CD4-positive, alpha-beta T cell (primary cell): ENCODE results near the gene PCDH8. TPM values are rescaled to one million over a fixed set of nuclear protein-coding genes. Genes with fewer than 3 reads are reported as not detected.

Experiments used
- ATAC-seq: fragments of 200-7000 bp; cut with Tn5 transposase; one replicate; pipeline ENCODE4 v1.10.0; 2022; ENCODE audit warnings: mild to moderate bottlenecking; ENCODE audit not compliant: poor library complexity
- CTCF ChIA-PET: fragments of 350-600 bp; sonication (Branson Sonifier 250); formaldehyde crosslinking; loops from one replicate; lab custom pipeline; 2021; ENCODE audit warnings: antibody characterized with exemption, inconsistent platforms; lab: Charles Lee
- POLR2A ChIA-PET: fragments of 350-600 bp; sonication (Branson Sonifier 250); formaldehyde crosslinking; loops from one replicate; lab custom pipeline; 2021; ENCODE audit warnings: antibody characterized with exemption, inconsistent platforms; lab: Charles Lee
- DNase-seq, 14 experiments: peaks; one replicate each; pipeline ENCODE4 v3.0.0-alpha.2; 2013 to 2020; ENCODE audit warnings: mixed read lengths in 2 of 14
- H3K27ac ChIP-seq, 2 donors: one replicate each; pipeline versions ENCODE4 v1.5.1 to v1.7.0; 2013; ENCODE audit warnings: low read length in 2 of 2, low read depth in 1 of 2, mild to moderate bottlenecking in 1 of 2
- H3K27me3 ChIP-seq, 2 experiments: 1 replicate in 1 of 2; 2 replicates in 1 of 2; pipeline versions ENCODE4 v1.6.1 to v1.7.0; 2013; ENCODE audit warnings: low read length in 2 of 2, control low read depth in 1 of 2, mild to moderate bottlenecking in 1 of 2, moderate library complexity in 1 of 2; ENCODE audit not compliant: insufficient read depth in 2 of 2, control insufficient read depth in 1 of 2
- H3K36me3 ChIP-seq: one replicate; pipeline ENCODE4 v1.6.1; 2013; ENCODE audit warnings: low read length, control low read depth; ENCODE audit not compliant: insufficient read depth
- H3K4me1 ChIP-seq: one replicate; pipeline ENCODE4 v1.6.1; 2013; ENCODE audit warnings: low read length, control low read depth; ENCODE audit not compliant: insufficient read depth
- H3K4me3 ChIP-seq: one replicate; pipeline ENCODE4 v1.5.1; 2013; ENCODE audit warnings: mild to moderate bottlenecking, low read length, moderate library complexity
- H3K9me3 ChIP-seq, 2 experiments: 1 replicate in 1 of 2; 2 replicates in 1 of 2; pipeline versions ENCODE4 v1.6.1 to v1.7.0; 2013; ENCODE audit warnings: low read length in 2 of 2, mild to moderate bottlenecking in 2 of 2, control low read depth in 1 of 2, moderate library complexity in 1 of 2; ENCODE audit not compliant: control insufficient read depth in 1 of 2, insufficient read depth in 1 of 2
- H3K27ac Mint-ChIP-seq: one replicate; pipeline ENCODE4 v1.8.0; 2020; ENCODE audit warnings: mixed read lengths
- H3K27me3 Mint-ChIP-seq: one replicate; pipeline ENCODE4 v1.8.0; 2021; ENCODE audit warnings: mixed read lengths
- H3K36me3 Mint-ChIP-seq: one replicate; pipeline ENCODE4 v1.8.0; 2021; ENCODE audit warnings: low read depth, mixed read lengths
- H3K4me1 Mint-ChIP-seq: one replicate; pipeline ENCODE4 v1.8.0; 2021; ENCODE audit warnings: low read depth, mixed read lengths
- H3K4me3 Mint-ChIP-seq: one replicate; pipeline ENCODE4 v1.8.0; 2020; ENCODE audit warnings: mild to moderate bottlenecking, mixed read lengths
- H3K9me3 Mint-ChIP-seq: one replicate; pipeline ENCODE4 v1.8.0; 2020; ENCODE audit warnings: mixed read lengths
- intact Hi-C, 2 experiments: fragments of 100-400 bp; cut with DNase I in 1 of 2; cut with micrococcal nuclease in 1 of 2; formaldehyde crosslinking; loops; one replicate each; pipeline versions ENCODE4 v1.15.1 to v1.9.0; 2023 to 2025; cut with DNase I, micrococcal nuclease
- total RNA-seq, 174 experiments: library from RNA in 2 of 174; stranded (reverse) in 2 of 174; gene quantifications; one replicate each; pipeline ENCODE4 v1.2.3 and lab custom pipeline; 2021 to 2026
- TF ChIP-seq, protein P1 (sequence below): fragments of 200-600 bp; IDR thresholded peaks from one replicate; pipeline ENCODE4 v1.8.0; 2022; ENCODE audit warnings: antibody characterized with exemption, mild to moderate bottlenecking

The PCDH8 gene
- total RNA-seq, 2 experiments from 2014 or later, result not detected

- peaks cover 4% of the 10 kb centered on the region for H3K4me1 Mint-ChIP-seq
- no peaks in the 10 kb centered on the region for H3K27me3 ChIP-seq
- CTCF ChIA-PET, result no interaction called here
- peaks cover 9% of the 10 kb centered on the region for H3K27me3 Mint-ChIP-seq
- no peak for ATAC-seq
- no peaks in the 10 kb centered on the region for H3K4me1 ChIP-seq
- intact Hi-C loops, result no loop called here
- H3K9me3 Mint-ChIP-seq, result no peaks in the 10 kb centered on the region
- H3K36me3 ChIP-seq, result no peaks in the 10 kb centered on the region
- H3K27ac Mint-ChIP-seq, result no peak overlapping the region
- no peak overlapping the region for H3K4me3 Mint-ChIP-seq
- H3K9me3 ChIP-seq, result peaks cover 0 to 7% of the 10 kb centered on the region in 2 experiments
- TF ChIP-seq, protein P1, sequence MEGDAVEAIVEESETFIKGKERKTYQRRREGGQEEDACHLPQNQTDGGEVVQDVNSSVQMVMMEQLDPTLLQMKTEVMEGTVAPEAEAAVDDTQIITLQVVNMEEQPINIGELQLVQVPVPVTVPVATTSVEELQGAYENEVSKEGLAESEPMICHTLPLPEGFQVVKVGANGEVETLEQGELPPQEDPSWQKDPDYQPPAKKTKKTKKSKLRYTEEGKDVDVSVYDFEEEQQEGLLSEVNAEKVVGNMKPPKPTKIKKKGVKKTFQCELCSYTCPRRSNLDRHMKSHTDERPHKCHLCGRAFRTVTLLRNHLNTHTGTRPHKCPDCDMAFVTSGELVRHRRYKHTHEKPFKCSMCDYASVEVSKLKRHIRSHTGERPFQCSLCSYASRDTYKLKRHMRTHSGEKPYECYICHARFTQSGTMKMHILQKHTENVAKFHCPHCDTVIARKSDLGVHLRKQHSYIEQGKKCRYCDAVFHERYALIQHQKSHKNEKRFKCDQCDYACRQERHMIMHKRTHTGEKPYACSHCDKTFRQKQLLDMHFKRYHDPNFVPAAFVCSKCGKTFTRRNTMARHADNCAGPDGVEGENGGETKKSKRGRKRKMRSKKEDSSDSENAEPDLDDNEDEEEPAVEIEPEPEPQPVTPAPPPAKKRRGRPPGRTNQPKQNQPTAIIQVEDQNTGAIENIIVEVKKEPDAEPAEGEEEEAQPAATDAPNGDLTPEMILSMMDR, result no peak
- H3K4me3 ChIP-seq, result no peak overlapping the region
- no peak for DNase-seq
- H3K27ac ChIP-seq, result no peak overlapping the region
- POLR2A ChIA-PET, result no interaction called here
- no peaks in the 10 kb centered on the region for H3K36me3 Mint-ChIP-seq
Observed at GRCh38 chr13:52811841-52812240, 36.6 kb downstream of the PCDH8 start.

DNA sequence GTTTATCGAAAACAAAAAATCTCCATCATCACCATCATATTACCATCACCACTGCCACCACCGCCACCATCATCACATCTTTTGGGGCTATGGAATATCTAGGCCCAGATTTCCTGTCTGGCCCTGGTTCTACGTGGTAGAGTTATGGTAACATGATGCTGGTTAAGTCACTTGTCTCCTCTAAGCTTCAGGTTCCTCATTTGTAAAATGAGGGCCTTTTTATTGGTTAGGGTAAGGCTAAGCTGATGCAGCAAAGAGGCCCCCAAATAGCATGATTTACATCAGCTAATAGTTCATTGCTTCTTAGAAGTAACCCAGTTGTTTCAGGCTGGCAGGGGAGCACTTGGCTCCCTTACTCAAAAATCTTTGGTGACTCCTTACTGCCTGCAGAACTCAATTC is 37.9 kb downstream of the PCDH8 start:
- TF ChIP-seq, protein P1, result no peak
- H3K4me3 ChIP-seq, result no peak overlapping the region
- no peaks in the 10 kb centered on the region for H3K36me3 Mint-ChIP-seq
- intact Hi-C loops, result no loop called here
- CTCF ChIA-PET, result no interaction called here
- H3K4me1 ChIP-seq, result no peaks in the 10 kb centered on the region
- no peak overlapping the region for H3K27ac ChIP-seq
- H3K4me3 Mint-ChIP-seq, result no peak overlapping the region
- no peaks in the 10 kb centered on the region for H3K36me3 ChIP-seq
- POLR2A ChIA-PET, result no interaction called here
- H3K9me3 Mint-ChIP-seq, result no peaks in the 10 kb centered on the region
- peaks cover 0 to 6% of the 10 kb centered on the region in 2 experiments for H3K9me3 ChIP-seq
- H3K27me3 Mint-ChIP-seq, result peaks cover 21% of the 10 kb centered on the region
- H3K27me3 ChIP-seq, result peaks cover 0 to 6% of the 10 kb centered on the region in 2 experiments
- no peak for DNase-seq
- H3K27ac Mint-ChIP-seq, result no peak overlapping the region
- ATAC-seq, result no peak
- H3K4me1 Mint-ChIP-seq, result peaks cover 4% of the 10 kb centered on the region

DNA sequence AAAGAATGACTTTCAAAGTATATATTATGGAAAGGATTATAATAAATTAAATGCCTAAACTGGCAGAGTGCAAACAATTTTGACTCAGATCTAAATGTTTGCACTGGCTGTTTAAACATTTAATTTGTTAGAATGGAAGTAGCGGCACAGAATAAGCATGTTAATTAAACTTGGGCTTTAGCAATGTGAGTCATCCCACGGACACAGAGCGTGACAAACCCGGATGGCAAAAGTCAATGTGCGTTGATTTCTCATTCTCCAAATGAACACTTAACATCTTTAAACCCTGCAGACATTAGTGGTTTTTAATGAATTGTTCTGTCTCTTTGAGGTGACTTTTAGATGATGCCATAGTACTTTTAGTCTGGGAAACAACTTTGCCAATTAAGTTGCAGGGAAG is 38.4 kb downstream of the PCDH8 start:
- Mint-ChIP-seq H3K27me3 (peaks cover 26% of the 10 kb centered on the region), H3K4me1 (peaks cover 4% of the 10 kb centered on the region), H3K27ac (no peak overlapping the region), H3K9me3 (no peaks in the 10 kb centered on the region), H3K4me3 (no peak overlapping the region), H3K36me3 (no peaks in the 10 kb centered on the region)
- Histone ChIP-seq H3K4me1 (no peaks in the 10 kb centered on the region), H3K9me3 (peaks cover 0 to 1% of the 10 kb centered on the region in 2 experiments), H3K27me3 (peaks cover 0 to 8% of the 10 kb centered on the region in 2 experiments), H3K36me3 (no peaks in the 10 kb centered on the region), H3K27ac (no peak overlapping the region), H3K4me3 (no peak overlapping the region)
- POLR2A ChIA-PET, result no interaction called here
- intact Hi-C loops, result no loop called here
- DNase-seq (no peak), ATAC-seq (no peak)
- CTCF ChIA-PET, result no interaction called here
- TF ChIP-seq, protein P1, result no peak
